ENCODE results near the gene TM9SF1. TPM values are rescaled to one million over a fixed set of nuclear protein-coding genes. Genes with fewer than 3 reads are reported as not detected.

Gene TM9SF1
- total RNA-seq, 2 donors from 2014 or later: 23.5 to 42.7 TPM

DNA sequence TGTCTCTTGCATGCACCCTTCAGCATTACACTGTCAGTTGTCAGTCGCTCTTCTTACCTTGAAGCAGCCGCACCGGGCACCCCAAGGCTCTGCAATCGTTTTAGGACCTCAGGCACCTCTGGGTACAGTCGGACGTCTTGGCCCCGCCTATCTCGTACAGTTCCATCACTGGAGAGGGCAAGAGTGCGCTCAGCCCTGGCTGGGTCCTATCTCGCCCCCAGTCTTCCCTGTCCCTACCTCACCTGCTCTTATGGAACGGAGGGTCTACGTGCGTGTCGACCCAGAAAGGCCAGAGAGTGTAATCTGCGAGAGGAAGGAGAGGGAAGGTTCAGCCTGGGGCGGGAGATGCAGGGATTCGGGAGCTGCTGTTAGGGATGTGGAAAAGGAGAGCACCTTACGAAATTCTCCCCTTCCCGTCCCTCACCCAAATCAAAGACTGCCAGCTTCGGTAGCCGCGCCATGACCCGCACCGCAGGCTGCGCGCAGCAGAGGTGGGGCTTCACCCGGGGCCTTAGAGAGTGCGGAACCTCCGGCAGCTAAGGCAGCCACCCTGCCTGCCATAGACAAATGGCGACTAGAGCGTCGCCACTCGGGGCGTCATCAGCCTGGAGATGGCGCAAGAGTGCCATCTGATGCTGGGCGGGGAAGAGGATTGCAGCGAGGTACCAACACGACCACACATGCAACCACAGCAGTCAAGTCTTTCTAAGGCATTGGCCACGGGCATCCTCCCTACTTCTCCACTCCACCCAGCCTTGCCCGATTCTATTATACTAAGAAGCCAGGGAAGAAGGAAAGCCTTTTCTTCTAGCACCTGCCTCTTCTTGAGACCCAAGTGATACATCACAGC, 20.5 kb upstream of the TM9SF1 start, which contains the start of gene MDP1:
TSS of gene MDP1 (minus strand) at position 572 of the 850 bp plus-strand sequence. CDS start at position 461, 111 bp downstream.
- H3K9me3 ChIP-seq: no peaks in the 10 kb centered on the region
- peaks cover 7% of the 10 kb centered on the region for H3K36me3 ChIP-seq
- TF ChIP-seq, protein P1, sequence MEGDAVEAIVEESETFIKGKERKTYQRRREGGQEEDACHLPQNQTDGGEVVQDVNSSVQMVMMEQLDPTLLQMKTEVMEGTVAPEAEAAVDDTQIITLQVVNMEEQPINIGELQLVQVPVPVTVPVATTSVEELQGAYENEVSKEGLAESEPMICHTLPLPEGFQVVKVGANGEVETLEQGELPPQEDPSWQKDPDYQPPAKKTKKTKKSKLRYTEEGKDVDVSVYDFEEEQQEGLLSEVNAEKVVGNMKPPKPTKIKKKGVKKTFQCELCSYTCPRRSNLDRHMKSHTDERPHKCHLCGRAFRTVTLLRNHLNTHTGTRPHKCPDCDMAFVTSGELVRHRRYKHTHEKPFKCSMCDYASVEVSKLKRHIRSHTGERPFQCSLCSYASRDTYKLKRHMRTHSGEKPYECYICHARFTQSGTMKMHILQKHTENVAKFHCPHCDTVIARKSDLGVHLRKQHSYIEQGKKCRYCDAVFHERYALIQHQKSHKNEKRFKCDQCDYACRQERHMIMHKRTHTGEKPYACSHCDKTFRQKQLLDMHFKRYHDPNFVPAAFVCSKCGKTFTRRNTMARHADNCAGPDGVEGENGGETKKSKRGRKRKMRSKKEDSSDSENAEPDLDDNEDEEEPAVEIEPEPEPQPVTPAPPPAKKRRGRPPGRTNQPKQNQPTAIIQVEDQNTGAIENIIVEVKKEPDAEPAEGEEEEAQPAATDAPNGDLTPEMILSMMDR (IDR thresholded peaks at IDR 0.05): peak in 1 of 2 donors; percentile 78
- DNase-seq (ENCODE audit: low spot score): peak; percentile 88
- H3K27me3 ChIP-seq: no peaks in the 10 kb centered on the region
- H3K4me3 ChIP-seq: peak within 1 kb of the TSS; percentile 68 to 72
- peaks cover 0 to 35% of the 10 kb centered on the region in 2 donors for H3K4me1 ChIP-seq
- peak within 1 kb of the TSS; percentile 89 to 90 for H3K27ac ChIP-seq

DNA sequence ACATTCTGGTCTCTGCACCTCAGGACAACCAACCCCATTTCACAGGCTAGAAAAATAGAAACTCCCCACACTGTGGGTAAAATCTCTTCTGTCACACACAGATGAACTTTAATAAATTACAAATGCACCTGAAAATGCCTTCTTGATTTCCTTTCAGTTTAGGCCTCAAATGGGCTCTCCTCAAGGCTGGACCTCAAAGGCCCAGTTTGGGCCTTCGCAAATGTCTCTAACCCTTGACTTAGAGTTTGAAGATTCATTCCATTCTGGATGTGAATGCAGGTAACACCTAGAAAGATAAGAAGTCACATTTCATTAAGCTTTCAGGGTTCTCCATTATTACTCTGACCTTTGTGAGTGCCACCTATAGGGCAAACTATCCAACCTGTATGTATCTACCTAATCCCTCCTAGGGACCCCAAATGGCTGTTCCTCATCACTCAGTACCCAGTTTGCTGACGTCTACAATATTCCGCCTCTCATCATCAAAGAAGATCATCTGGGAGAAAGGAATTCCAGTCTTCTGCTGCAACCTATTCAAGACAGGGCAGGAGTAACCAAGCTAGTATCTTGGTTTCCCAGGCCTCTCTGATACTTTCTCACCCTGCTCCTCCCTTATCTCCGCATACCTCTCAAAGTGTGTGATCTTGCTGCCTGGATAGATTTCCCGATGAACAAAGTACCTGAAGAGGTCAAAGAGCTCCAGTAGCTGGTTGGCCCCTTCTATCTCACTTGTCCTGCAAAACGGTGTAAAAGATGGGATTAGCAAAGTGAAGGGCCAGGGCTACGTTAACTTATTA, 18.8 kb upstream of the TM9SF1 start:
- DNase-seq (ENCODE audit: low spot score): no peak
- Histone ChIP-seq H3K27ac (peak overlapping the region; percentile 89 to 97), H3K36me3 (peaks cover 18% of the 10 kb centered on the region), H3K27me3 (no peaks in the 10 kb centered on the region), H3K9me3 (no peaks in the 10 kb centered on the region), H3K4me1 (peaks cover 0 to 35% of the 10 kb centered on the region in 2 donors), H3K4me3 (peak overlapping the region; percentile 78 to 93)
- TF ChIP-seq, protein P1 (IDR thresholded peaks at IDR 0.05): no peak

DNA sequence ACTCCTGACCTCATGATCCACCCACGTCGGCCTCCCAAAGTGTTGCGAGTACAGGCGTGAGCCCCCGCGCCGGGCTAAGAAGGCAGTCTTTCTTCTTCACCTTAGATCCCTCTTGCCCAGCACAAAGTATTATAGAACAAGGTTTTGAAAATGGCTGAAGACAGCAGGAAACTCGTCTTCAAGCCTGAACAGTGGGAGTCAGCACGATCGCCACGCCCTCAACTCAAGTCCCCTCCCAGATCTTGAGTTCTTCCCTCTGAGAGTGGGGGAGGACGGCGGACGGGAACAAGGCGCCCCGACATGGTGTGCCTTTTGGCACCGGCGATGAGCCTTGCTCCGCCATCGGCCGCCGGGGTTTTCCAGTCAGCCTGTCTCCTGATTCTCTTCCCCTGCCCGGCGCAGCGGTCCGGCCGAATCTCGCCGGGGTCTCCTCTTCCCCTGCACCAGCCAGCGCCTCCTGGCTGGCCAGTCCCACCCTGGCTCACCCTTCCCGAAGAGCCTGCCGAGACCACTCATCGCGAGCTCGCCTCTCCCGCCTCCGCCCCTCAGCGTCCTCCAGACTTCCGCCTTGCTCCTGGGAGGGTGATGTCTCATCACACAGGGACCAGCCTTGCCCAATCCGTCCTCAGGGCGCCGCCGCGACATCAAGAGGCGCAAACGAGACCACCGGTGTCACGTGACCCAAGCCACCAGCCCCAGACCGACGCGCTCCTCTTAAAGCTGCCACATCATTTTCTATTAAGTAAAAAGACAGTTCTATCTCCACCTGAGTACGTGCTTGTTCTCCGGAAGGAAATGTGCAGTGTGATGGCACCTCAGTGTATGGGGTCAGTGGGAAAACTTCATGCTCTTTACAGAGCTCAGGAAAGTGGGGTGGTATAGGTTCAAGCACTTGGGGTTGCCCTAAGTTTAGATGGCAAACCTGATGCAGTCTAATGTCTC, 18.0 kb upstream of the TM9SF1 start, which contains the start of gene CHMP4A:
TSS of gene CHMP4A (minus strand) at position 565 of the 942 bp plus-strand sequence. CDS start at position 516, 49 bp downstream.
- no peaks in the 10 kb centered on the region for H3K9me3 ChIP-seq
- peaks cover 22% of the 10 kb centered on the region for H3K36me3 ChIP-seq
- H3K4me3 ChIP-seq: peak within 1 kb of the TSS; percentile 78 to 93
- peak; percentile 99 for DNase-seq (ENCODE audit: low spot score)
- no peaks in the 10 kb centered on the region for H3K27me3 ChIP-seq
- peaks cover 0 to 35% of the 10 kb centered on the region in 2 donors for H3K4me1 ChIP-seq
- TF ChIP-seq, protein P1 (IDR thresholded peaks at IDR 0.05): peak in 1 of 2 donors; percentile 39
- H3K27ac ChIP-seq: peak within 1 kb of the TSS; percentile 89 to 97

GRCh38 chr14:24211311-24211710, 16.1 kb upstream of the TM9SF1 start:
- DNase-seq (ENCODE audit: low spot score): no peak
- Histone ChIP-seq H3K36me3 (peaks cover 30% of the 10 kb centered on the region), H3K27ac (no peak overlapping the region), H3K4me3 (no peak overlapping the region), H3K9me3 (no peaks in the 10 kb centered on the region), H3K27me3 (no peaks in the 10 kb centered on the region), H3K4me1 (peaks cover 0 to 33% of the 10 kb centered on the region in 2 donors)
- TF ChIP-seq, protein P1 (IDR thresholded peaks at IDR 0.05): no peak

DNA sequence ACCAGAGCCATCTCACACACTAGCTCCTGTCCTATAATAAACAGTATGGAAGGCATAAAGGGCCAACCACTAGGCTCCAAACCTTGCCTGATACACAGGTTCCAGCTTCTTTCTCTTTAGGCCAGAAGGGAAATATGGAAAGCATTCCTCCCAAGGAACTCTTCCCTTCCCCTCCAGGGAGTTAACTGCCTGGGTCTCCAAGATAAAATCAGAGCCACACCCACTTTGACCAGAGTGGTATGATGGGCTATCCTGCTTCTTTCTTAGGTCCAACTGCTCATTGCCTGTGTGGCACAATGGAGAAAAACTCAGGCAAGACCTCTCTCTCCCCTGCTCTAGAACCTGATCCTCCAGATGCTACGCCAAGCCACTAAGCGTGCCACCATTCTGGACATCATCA, 12.4 kb upstream of the TM9SF1 start:
- peaks cover 35% of the 10 kb centered on the region for H3K36me3 ChIP-seq
- TF ChIP-seq, protein P1 (IDR thresholded peaks at IDR 0.05): no peak
- no peak for DNase-seq (ENCODE audit: low spot score)
- no peak overlapping the region for H3K27ac ChIP-seq
- no peaks in the 10 kb centered on the region for H3K9me3 ChIP-seq
- H3K4me1 ChIP-seq: peaks cover 0 to 12% of the 10 kb centered on the region in 2 donors
- H3K4me3 ChIP-seq: no peak overlapping the region
- no peaks in the 10 kb centered on the region for H3K27me3 ChIP-seq

Measured in right atrium auricular region (tissue), 2 donors.